HG03039 (cell line): ENCODE measurements around the gene LMO4.

Experiments used
- ATAC-seq: cut with Tn5 transposase; IDR thresholded peaks from one replicate; pipeline ENCODE4 v1.9.1; 2021; ENCODE audit warnings: mild to moderate bottlenecking, moderate library complexity; ENCODE audit not compliant: unreplicated experiment

LMO4 gene

GRCh38 chr1:87327376-87328271 lies 1.1 kb upstream of the LMO4 start:
- ATAC-seq, result no peak

GRCh38 chr1:87329051-87329525 lies 408 bp downstream of the LMO4 start:
- no peak for ATAC-seq

DNA sequence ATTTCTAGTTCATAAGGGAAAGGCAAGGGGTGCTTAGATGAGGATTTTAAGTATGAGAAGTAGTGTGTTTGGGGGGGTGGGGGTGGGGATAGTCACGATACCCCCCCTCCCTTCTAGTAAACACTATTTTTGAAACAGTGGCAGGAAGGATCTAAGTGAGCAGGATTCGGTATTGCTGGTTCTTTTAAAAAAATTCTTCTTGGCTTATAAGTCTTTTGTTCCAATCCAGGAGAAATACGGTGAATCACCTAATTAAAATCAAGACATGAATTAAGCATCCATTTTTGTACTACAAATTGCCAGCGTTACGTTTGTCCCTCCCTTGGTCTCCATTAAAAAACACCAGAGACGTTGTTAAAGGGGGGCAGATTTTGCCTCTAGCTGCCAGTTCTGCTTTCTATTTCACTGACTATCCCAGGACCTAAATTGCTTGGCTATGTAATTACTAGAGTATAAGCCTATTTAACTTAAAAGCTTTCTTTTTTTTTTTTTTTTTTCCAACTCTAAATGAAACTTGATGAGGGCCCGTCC lies 911 bp downstream of the LMO4 start:
- no peak for ATAC-seq

DNA sequence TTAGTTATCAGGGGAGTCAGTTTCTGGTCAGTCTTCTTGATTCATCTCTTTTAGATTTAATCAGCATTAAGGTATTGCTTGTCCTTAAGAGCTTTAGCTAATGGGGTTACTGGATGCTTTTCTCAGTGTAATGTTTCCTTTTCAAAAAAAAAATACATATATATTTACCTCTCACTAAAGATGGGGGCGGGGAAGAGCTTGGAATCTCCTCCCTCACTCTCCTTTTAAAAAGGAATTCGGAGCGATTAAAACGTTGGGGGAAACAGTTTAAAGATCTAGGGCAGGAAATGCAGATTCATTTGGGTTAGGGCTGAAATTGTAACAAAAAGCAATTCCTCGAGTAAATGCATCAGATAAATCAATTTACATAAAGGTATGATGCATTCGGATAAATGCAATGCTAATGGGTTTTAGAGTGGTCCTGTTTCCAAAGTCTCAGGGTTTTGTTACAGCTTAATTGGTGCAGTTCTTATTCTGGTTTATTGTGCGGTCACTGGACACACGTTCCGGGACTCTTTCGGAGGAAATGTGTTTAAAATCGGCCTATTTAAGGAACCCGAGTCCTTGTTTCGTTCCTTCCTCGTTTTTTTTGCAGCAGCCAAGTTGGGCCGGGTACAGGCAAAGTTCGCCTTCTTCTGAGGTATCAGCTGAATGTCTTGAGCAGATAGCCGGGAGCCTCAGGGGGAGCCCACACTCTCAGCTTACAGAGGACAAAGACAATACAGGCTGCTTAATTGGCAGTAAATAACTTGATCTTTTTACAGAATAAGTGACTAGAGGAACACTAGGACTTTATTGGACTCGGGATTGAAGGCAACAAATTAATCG lies 1.6 kb downstream of the LMO4 start:
- no peak for ATAC-seq

DNA sequence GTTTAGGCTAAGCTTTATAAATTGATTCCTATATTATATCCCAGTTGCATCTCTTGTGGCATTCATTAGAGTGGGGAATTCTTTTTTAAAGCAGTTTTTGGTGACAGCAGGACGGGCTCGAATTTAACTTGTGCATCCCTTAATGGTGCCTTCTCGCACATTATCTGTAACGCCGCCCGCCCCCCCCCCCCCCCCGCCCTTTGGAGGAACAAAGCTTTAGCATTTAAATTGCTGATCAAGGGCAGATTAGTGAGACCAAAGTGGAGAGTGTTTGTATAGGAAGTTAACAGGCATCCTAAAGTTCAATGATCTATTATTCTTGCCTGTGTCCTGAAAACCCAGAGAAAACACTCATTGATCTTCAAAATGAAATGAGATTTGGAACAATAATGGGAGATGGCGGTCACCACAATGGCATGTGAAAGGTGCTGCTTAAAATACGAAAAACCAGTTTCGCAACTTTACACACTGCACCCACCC lies 2.2 kb downstream of the LMO4 start:
- no peak for ATAC-seq

GRCh38 chr1:87331365-87332241 lies 2.9 kb downstream of the LMO4 start:
- no peak for ATAC-seq

DNA sequence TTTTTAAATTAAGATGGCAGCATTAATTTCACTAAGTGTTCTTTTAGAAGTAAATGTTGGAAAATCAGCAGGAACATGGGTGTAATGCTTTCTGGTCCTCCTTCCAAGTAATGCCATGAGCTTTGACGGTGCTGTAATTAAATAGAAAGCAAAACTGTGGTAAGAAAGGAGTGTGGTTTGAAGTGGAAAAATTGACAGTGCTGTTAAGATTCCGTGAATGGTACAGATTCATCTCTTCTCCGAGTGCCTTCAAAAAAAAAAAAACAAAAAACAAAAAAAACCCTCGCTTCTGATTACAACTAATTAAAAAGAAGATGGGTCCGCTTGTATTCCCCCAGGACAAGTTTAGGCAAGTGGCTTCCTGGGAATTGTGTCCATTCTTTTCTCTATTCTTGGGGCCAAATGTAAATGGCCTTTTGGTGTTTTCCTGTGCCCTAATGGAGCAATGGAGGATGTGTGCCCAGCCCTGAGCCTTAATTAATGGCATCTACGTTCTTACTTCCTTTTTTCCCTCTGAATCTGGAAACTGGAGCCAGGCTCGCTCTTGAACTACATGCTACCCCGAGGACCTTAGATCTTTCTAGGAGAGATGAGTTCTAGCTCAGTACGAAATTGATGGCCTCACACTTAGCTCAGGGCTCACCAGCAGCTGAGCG lies 5.1 kb downstream of the LMO4 start:
- ATAC-seq, result no peak

DNA sequence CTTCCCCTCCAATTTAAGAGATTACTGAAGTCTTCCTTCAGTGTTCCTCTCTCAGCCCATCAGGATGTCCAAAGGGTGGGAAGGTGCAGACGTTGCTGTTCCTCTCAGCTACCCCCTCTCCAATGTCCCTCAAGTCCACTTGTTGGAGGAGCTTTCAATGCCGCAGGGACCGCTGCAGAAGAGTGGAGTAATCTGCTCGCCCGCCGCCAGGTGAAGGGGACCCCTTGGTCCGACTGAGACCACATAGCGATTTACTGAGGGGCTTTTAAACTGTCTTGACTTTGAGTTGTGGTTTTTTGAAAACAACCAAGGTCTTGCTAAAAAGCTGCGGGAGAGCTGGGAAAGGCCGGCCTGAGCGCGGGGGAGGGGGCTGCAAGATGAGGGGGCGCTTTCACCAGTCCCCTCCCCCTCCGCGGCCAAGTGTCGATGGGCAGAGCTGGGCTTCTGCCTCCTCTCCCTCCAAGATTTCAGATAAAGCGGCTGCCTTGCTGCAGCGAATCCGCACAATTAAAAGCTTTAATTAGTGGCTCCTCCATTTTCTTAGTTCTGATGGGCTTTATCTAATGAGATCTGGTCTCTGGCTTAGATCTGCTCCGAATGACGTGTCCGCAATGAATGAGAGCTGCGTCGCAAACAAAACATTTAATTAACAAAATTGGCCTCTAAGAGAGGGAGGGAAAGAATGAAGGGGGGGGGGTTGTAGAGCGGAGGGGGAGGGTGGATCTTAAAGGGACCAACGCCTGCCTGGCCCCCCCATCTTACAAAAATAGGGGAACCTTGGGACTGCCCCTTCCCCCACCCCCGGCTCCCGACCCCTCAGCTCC lies 5.9 kb downstream of the LMO4 start:
- no peak for ATAC-seq

- ATAC-seq, result peak; percentile 44
Observed at GRCh38 chr1:87335175-87335884, 6.7 kb downstream of the LMO4 start.

- no peak for ATAC-seq
Observed at GRCh38 chr1:87336623-87337067, 8.0 kb downstream of the LMO4 start.

- no peak for ATAC-seq
Observed at GRCh38 chr1:87337606-87338005, 8.9 kb downstream of the LMO4 start.

DNA sequence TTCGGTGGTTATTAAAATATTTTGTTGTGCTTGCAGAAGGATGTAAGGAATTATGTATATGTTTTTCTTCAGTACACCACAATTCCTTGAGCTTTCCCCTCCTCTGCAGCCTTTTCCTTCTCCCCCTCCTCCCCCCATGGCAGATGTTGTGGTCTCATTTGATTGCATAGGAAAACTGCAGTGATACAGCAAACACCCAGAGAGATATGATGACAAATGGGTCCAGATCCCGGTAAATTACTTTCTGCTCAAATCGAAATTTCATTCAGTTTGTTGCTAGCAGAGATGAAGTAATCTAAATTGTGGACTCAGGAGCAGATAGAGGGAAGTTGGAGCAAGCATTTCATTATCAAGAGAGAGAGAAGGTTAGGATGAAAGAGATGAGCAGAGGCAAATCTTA lies 9.9 kb downstream of the LMO4 start:
- no peak for ATAC-seq

- ATAC-seq, result no peak
Observed at GRCh38 chr1:87344231-87344630, 15.6 kb downstream of the LMO4 start.

- ATAC-seq, result no peak
Observed at GRCh38 chr1:87346130-87346814, 17.6 kb downstream of the LMO4 start.

DNA sequence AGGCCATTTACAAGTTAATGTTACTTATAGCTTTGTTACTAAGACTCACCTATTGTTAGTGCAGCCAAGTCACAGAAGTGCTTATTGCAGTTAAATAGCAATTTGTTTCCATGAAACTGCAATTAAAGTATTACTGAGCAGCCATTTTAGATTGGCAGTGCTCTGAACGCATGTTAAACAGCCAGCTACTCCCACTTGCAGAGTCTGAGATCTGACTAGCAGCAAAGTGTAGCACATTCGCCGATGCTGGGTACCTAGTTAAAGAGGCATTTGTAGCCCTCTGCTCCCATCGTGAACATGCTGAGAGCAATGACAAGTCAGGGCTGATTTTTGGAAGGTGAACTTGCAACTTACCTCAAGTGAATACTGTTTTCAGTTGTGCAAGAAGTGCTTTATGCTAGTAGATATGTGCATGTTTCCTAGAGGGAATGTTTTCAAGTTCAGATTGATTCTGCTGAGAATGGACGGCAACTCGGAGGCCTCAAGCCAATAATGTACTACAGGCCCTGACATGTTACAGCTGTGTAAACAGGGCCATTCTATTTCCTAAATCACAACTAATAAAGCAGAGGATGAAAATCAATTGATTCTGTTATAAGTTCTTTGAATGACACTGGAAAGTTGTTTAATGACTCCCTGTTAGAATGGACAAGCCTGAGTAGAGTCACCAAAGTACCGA lies 19.8 kb downstream of the LMO4 start:
- ATAC-seq, result no peak

DNA sequence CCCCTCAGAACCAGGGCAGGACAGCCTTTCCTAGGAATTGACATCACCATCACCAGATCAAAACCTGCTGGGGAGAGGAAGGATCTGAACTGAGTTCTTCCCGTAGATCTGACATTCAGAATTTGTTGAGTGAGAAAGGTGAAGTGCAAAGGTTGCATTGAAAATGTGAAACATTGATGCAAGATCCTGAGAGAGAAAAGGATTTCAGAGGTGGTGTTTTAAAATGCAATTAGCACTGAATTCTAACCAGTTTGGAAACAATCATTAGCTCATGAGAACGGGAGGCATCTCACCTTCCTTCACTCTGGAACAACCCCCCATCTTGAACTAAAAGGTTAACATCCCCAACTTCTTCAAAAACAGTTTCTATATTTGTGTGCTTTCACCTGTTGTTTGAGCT lies 20.4 kb downstream of the LMO4 start:
- no peak for ATAC-seq

DNA sequence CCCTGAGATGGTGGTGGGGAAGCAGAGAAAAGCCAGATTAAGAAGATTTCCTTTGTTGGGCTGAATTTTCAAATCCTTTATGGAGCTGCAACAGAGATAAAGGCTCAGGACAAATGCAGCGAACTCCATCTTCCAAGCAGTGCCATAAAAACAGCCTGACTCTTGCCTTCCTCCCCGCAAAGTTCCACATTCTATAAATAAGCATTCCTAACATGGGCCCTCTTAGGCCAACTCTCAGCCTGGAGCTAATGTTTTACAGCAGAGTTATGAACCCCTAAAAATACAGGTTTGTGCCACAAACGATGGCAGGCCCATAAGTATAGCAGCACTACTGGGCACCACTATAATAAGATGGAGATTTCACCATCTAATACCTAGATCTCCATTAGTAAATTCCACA lies 27.2 kb downstream of the LMO4 start:
- ATAC-seq, result no peak
